SIG-M5 (cell line): ENCODE data around the gene SGK1.

Experiments used
- DNase-seq: peaks from one replicate; lab custom pipeline; 2025; lab: John Stamatoyannopoulos, UW

The SGK1 gene

GRCh38 chr6:134122775-134123174 lies 195.1 kb downstream of the SGK1 start:
- no peak for DNase-seq

- DNase-seq, result no peak
Observed at GRCh38 chr6:134119486-134119885, 198.4 kb downstream of the SGK1 start.
